ENCODE results near the gene SH3GLB2.

DNA sequence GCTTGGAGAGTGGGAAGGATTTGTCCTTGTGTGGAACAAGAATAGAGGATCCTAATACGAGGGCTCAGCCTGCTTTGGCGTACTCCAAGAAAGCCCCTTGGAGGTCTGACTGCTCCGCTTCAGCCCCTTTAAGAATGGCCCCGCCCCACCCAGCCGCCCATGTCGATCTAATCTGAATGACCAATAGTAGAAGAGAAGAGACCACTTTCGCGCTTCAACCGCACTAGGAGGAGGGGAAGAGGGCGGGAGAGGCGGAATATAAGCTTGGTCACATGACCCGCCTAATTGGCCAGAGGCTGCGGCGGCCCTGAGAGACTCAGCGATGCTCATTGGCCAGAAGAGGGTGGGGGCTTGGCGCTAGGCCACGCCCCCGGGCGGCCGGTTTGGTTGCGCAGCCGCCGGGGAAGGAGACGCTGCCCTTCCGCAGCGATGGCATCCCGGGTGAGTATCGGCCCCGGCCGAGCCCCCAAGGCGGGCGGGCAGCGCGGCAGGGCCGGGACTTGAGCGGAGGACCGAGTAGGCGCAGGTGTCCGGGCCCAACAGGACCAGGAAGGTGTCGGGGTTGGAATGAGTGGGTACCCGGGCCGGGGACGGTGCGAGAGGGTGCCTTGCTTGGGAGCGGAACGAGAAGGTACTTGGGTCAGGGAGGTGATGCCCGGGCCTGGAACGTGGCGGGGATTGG lies 8.3 kb upstream of the SH3GLB2 start, which contains the start of gene MIGA2:
- TF ChIP-seq, protein P1, sequence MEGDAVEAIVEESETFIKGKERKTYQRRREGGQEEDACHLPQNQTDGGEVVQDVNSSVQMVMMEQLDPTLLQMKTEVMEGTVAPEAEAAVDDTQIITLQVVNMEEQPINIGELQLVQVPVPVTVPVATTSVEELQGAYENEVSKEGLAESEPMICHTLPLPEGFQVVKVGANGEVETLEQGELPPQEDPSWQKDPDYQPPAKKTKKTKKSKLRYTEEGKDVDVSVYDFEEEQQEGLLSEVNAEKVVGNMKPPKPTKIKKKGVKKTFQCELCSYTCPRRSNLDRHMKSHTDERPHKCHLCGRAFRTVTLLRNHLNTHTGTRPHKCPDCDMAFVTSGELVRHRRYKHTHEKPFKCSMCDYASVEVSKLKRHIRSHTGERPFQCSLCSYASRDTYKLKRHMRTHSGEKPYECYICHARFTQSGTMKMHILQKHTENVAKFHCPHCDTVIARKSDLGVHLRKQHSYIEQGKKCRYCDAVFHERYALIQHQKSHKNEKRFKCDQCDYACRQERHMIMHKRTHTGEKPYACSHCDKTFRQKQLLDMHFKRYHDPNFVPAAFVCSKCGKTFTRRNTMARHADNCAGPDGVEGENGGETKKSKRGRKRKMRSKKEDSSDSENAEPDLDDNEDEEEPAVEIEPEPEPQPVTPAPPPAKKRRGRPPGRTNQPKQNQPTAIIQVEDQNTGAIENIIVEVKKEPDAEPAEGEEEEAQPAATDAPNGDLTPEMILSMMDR (IDR thresholded peaks at IDR 0.05; ENCODE audit: low read length), result no peak
- no peak for TF ChIP-seq EZH2 (IDR thresholded peaks at IDR 0.05; ENCODE audit: borderline replicate concordance, low read length)

Data from OCI-LY1 (cell line).